Loucy (cell line): Measurements from ENCODE around the gene LECT2.

Source experiments
- H2AFZ ChIP-seq: fragments of 200-600 bp; sonication (generic); 2 replicates; pipeline ENCODE4 v1.6.0; 2016; ENCODE audit warnings: antibody characterized with exemption, mild to moderate bottlenecking, low read length, moderate library complexity
- H3F3A ChIP-seq: fragments of 200-600 bp; 2 replicates; pipeline ENCODE4 v1.6.0; 2016; ENCODE audit warnings: antibody characterized with exemption, low read depth, mild to moderate bottlenecking
- H3K27me3 ChIP-seq: fragments of 200-600 bp; sonication (generic); 2 replicates; pipeline ENCODE4 v1.6.1; 2014; ENCODE audit warnings: low read length, mild to moderate bottlenecking; ENCODE audit not compliant: insufficient read depth, poor library complexity, severe bottlenecking
- H3K36me3 ChIP-seq: fragments of 200-600 bp; sonication (generic); 2 replicates; pipeline ENCODE4 v1.6.1; 2016; ENCODE audit warnings: low read length; ENCODE audit not compliant: insufficient read depth
- H3K4me1 ChIP-seq: fragments of 200-600 bp; sonication (generic); 2 replicates; pipeline ENCODE4 v1.5.1; 2014; ENCODE audit warnings: low read length, mild to moderate bottlenecking; ENCODE audit not compliant: insufficient read depth, poor library complexity, severe bottlenecking
- H3K4me2 ChIP-seq: fragments of 200-600 bp; sonication (generic); 2 replicates; pipeline ENCODE4 v1.6.0; 2014; ENCODE audit warnings: antibody characterized with exemption, low read length, low read depth, mild to moderate bottlenecking; ENCODE audit not compliant: poor library complexity, severe bottlenecking
- H3K4me3 ChIP-seq: fragments of 200-600 bp; sonication (generic); 2 replicates; pipeline ENCODE4 v1.5.1; 2014; ENCODE audit warnings: low read length, mild to moderate bottlenecking, mixed read lengths; ENCODE audit not compliant: poor library complexity, severe bottlenecking
- H3K79me2 ChIP-seq: fragments of 200-600 bp; sonication (generic); 2 replicates; pipeline ENCODE4 v1.6.1; 2014; ENCODE audit warnings: low read length; ENCODE audit not compliant: insufficient read depth
- H3K9ac ChIP-seq: fragments of 200-600 bp; sonication (generic); 2 replicates; pipeline ENCODE4 v1.6.0; 2014; ENCODE audit warnings: mild to moderate bottlenecking, low read depth, low read length, moderate library complexity; ENCODE audit not compliant: poor library complexity, severe bottlenecking
- H3K9me2 ChIP-seq: fragments of 200-600 bp; sonication (generic); replicated peaks from 2 replicates; pipeline ENCODE4 v1.6.1; 2016; ENCODE audit warnings: low read depth, low read length, mixed read lengths
- H3K9me3 ChIP-seq: fragments of 200-600 bp; sonication (generic); 2 replicates; pipeline ENCODE4 v1.6.1; 2014; ENCODE audit warnings: mild to moderate bottlenecking, antibody characterized with exemption, low read length, low read depth; ENCODE audit not compliant: insufficient read depth
- H4K20me1 ChIP-seq: fragments of 200-600 bp; sonication (generic); 2 replicates; pipeline ENCODE4 v1.6.0; 2014; ENCODE audit warnings: antibody characterized with exemption, low read length, mild to moderate bottlenecking; ENCODE audit not compliant: insufficient read depth, poor library complexity, severe bottlenecking
- EZH2phosphoT487 ChIP-seq: fragments of 200-600 bp; IDR thresholded peaks from 2 replicates; pipeline ENCODE4 v1.6.1; 2018; ENCODE audit warnings: antibody characterized with exemption, mild to moderate bottlenecking, moderate library complexity, borderline replicate concordance
- TF ChIP-seq, protein P1 (sequence below): fragments of 200-600 bp; sonication (generic); conservative IDR thresholded peaks from 2 replicates; pipeline ENCODE4 v1.5.1; 2014; ENCODE audit warnings: mild to moderate bottlenecking, antibody characterized with exemption, low read length

Gene LECT2

GRCh38 chr5:135964670-135965320 lies 10.0 kb upstream of the LECT2 start:
- no peak overlapping the region for H2AFZ ChIP-seq
- no peaks in the 10 kb centered on the region for H3K4me1 ChIP-seq
- no peaks in the 10 kb centered on the region for H3K9me2 ChIP-seq
- no peaks in the 10 kb centered on the region for H4K20me1 ChIP-seq
- no peaks in the 10 kb centered on the region for H3K79me2 ChIP-seq
- H3K9ac ChIP-seq = no peak overlapping the region
- TF ChIP-seq, protein P1, sequence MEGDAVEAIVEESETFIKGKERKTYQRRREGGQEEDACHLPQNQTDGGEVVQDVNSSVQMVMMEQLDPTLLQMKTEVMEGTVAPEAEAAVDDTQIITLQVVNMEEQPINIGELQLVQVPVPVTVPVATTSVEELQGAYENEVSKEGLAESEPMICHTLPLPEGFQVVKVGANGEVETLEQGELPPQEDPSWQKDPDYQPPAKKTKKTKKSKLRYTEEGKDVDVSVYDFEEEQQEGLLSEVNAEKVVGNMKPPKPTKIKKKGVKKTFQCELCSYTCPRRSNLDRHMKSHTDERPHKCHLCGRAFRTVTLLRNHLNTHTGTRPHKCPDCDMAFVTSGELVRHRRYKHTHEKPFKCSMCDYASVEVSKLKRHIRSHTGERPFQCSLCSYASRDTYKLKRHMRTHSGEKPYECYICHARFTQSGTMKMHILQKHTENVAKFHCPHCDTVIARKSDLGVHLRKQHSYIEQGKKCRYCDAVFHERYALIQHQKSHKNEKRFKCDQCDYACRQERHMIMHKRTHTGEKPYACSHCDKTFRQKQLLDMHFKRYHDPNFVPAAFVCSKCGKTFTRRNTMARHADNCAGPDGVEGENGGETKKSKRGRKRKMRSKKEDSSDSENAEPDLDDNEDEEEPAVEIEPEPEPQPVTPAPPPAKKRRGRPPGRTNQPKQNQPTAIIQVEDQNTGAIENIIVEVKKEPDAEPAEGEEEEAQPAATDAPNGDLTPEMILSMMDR = no peak
- no peak for TF ChIP-seq EZH2phosphoT487
- no peak overlapping the region for H3K4me2 ChIP-seq
- H3F3A ChIP-seq = no peaks in the 10 kb centered on the region
- no peaks in the 10 kb centered on the region for H3K27me3 ChIP-seq
- H3K36me3 ChIP-seq = no peaks in the 10 kb centered on the region
- H3K4me3 ChIP-seq = no peak overlapping the region
- H3K9me3 ChIP-seq = no peaks in the 10 kb centered on the region

GRCh38 chr5:135955525-135955924 lies 742 bp upstream of the LECT2 start:
- Histone ChIP-seq H3K4me3 (no peak overlapping the region), H4K20me1 (no peaks in the 10 kb centered on the region), H3K4me1 (peaks cover 3% of the 10 kb centered on the region), H3K9me2 (no peaks in the 10 kb centered on the region), H3K36me3 (no peaks in the 10 kb centered on the region), H3F3A (no peaks in the 10 kb centered on the region), H3K79me2 (no peaks in the 10 kb centered on the region), H3K9me3 (no peaks in the 10 kb centered on the region), H3K9ac (no peak overlapping the region), H2AFZ (no peak overlapping the region), H3K4me2 (no peak overlapping the region), H3K27me3 (peaks cover 30% of the 10 kb centered on the region)
- no peak for TF ChIP-seq EZH2phosphoT487
- TF ChIP-seq, protein P1 = no peak

- Histone ChIP-seq H3K4me3 (no peak overlapping the region), H3K9me2 (no peaks in the 10 kb centered on the region), H2AFZ (no peak overlapping the region), H3K27me3 (peaks cover 35% of the 10 kb centered on the region), H3K79me2 (no peaks in the 10 kb centered on the region), H3K9ac (no peak overlapping the region), H3F3A (no peaks in the 10 kb centered on the region), H3K4me1 (peaks cover 6% of the 10 kb centered on the region), H4K20me1 (no peaks in the 10 kb centered on the region), H3K4me2 (no peak overlapping the region), H3K36me3 (no peaks in the 10 kb centered on the region), H3K9me3 (no peaks in the 10 kb centered on the region)
- TF ChIP-seq EZH2phosphoT487 = no peak
- TF ChIP-seq, protein P1 = no peak
Observed at GRCh38 chr5:135953850-135954249, 933 bp downstream of the LECT2 start.
